Stomach (tissue), 9 donors: ENCODE data around the gene KLF17. TPM values are rescaled to one million over a fixed set of nuclear protein-coding genes. Genes with fewer than 3 reads are reported as not detected.
"Not testable (repeated sequence)": the region's sequence is repeated elsewhere in the genome, so short reads cannot be mapped to it uniquely, and the experiment has no call there.

Experiments
- DNase-seq, 2 donors: peaks; one replicate each; pipeline versions ENCODE4 v3.0.0 to v3.0.0-alpha.2; 2013 to 2019
- H3K27ac ChIP-seq, 5 donors: fragments of 200-600 bp in 4 of 5; sonication (generic) in 4 of 5; one replicate each; pipeline ENCODE4 v1.5.1; 2013 to 2019; ENCODE audit warnings: mild to moderate bottlenecking in 1 of 5, moderate library complexity in 1 of 5
- H3K27me3 ChIP-seq, 3 donors: fragments of 200-600 bp; sonication (generic); one replicate each; pipeline ENCODE4 v1.5.1; 2017 to 2019; ENCODE audit warnings: mixed run types in 1 of 3
- H3K36me3 ChIP-seq, 4 donors: fragments of 200-600 bp; sonication (generic); 1 replicate in 3 of 4; 2 replicates in 1 of 4; pipeline ENCODE4 v1.5.1; 2016 to 2019
- H3K4me1 ChIP-seq, 4 donors: fragments of 200-600 bp; sonication (generic); one replicate each; pipeline ENCODE4 v1.5.1; 2016 to 2019
- H3K4me3 ChIP-seq, 4 donors: fragments of 200-600 bp; sonication (generic) in 3 of 4; one replicate each; pipeline ENCODE4 v1.5.1; 2016 to 2019; ENCODE audit warnings: mild to moderate bottlenecking in 1 of 4
- H3K9me3 ChIP-seq, 4 donors: fragments of 200-600 bp; sonication (generic); one replicate each; pipeline ENCODE4 v1.5.1; 2016 to 2019
- EP300 ChIP-seq: sonication (generic); formaldehyde crosslinking; IDR thresholded peaks from one replicate; pipeline ENCODE4 v1.6.1; 2017; ENCODE audit warnings: antibody characterized with exemption
- POLR2A ChIP-seq, 4 donors: fragments of 450-650 bp; IDR thresholded peaks; one replicate each; pipeline ENCODE4 v1.6.1; 2016; ENCODE audit warnings: antibody characterized with exemption in 4 of 4, control low read depth in 2 of 4, mild to moderate bottlenecking in 1 of 4, moderate library complexity in 1 of 4
- POLR2AphosphoS5 ChIP-seq, 3 donors: sonication (generic); formaldehyde crosslinking; IDR thresholded peaks; one replicate each; pipeline ENCODE4 v1.6.1; 2016; ENCODE audit warnings: antibody characterized with exemption in 3 of 3
- WGBS, 5 donors: extraction: QIAGEN DNeasy Blood & Tissue Kit in 3 of 5; methylation state at CpG; one replicate each; pipeline versions ENCODE4 v1.1.5 to v1.1.7; 2013 to 2018; 5-methylcytosine and 5-hydroxymethylcytosine counted together
- intact Hi-C: fragments of 100-400 bp; cut with DNase I; formaldehyde crosslinking; loops from one replicate; pipeline ENCODE4 v1.15.1; 2023; ENCODE audit warnings: low total_unique reads
- polyA plus RNA-seq, 3 donors: library from polyadenylated mRNA; stranded (reverse); fragments of 200-250 nt; gene quantifications; one replicate each; pipeline ENCODE4 v1.2.3, GENCODE V29; 2013
- total RNA-seq, 5 donors: library from RNA; depleted of rRNA; stranded (reverse); fragments of >200 nt; gene quantifications; one replicate each; pipeline versions ENCODE4 v1.1.0 to v1.2.3, GENCODE V29; 2014 to 2016
- TF ChIP-seq, protein P1 (sequence below), 7 experiments: fragments of 450-650 bp in 4 of 7; fragments of 200-600 bp in 3 of 7; sonication (generic) in 3 of 7; IDR thresholded peaks; one replicate each; pipeline ENCODE4 v1.5.1; 2016 to 2019; ENCODE audit warnings: antibody characterized with exemption in 7 of 7, control low read depth in 2 of 7, mild to moderate bottlenecking in 1 of 7
- donor health status: healthy with polysubstance abuse.
- donor health status: Bipolar disorder and iron deficiency.
- donor health status: healthy.

Gene KLF17
- total and polyA plus RNA-seq, 8 donors = 0.25 TPM; not detected in 7

DNA sequence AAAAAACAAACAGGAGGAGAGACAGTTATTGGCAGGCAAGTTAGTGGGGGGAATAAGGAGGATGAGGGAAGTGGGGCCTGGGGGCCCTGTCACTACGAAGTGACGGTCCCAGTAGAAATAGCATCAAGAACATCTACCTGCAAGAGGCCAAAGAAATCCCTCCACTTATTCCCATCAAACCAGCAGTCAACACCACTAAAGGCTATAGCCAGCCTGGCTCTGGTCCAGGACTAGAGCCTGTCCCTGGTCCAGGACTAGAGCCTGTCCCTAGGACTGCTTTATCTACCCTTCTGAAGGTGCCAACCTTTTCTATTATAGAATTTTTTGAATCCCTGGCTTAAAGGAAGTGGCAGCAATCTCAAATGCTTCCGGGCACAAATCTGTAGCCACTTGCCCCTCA lies 19.6 kb downstream of the KLF17 start:
- Histone ChIP-seq H3K9me3 (peaks cover 0 to under 1% (median 0%) of the 10 kb centered on the region in 4 donors), H3K36me3 (no peaks in the 10 kb centered on the region), H3K4me3 (no peak overlapping the region), H3K4me1 (no peaks in the 10 kb centered on the region), H3K27me3 (peaks cover 0 to 25% (median 0%) of the 10 kb centered on the region in 3 donors), H3K27ac (no peak overlapping the region)
- TF ChIP-seq POLR2AphosphoS5 (IDR thresholded peaks at IDR 0.05) (no peak), POLR2A (IDR thresholded peaks at IDR 0.05) (no peak)
- DNase-seq = no peak
- intact Hi-C loops = no loop called here
- 80 to 96% (median 92%) methylated on average over 3 of the region's 3 CpGs for WGBS, 5 donors

DNA sequence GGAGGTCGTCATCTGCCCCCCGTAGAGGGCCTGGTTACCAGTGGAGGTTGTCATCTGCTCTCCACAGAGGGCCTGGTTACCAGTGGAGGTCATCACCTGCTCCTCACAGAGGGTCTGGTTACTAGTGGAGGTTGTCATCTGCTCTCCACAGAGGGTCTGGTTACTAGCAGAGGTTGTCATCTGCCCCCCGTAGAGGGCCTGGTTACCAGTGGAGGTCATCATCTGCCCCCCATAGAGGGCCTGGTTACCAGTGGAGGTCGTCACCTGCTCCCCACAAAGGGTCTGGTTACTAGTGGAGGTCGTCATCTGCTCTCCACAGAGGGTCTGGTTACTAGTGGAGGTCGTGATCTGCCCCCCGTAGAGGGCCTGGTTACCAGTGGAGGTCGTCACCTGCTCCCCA lies 20.9 kb downstream of the KLF17 start:
- 77 to 91% (median 86%) methylated on average over 3 to 8 of the region's 8 CpGs for WGBS, 5 donors

DNA sequence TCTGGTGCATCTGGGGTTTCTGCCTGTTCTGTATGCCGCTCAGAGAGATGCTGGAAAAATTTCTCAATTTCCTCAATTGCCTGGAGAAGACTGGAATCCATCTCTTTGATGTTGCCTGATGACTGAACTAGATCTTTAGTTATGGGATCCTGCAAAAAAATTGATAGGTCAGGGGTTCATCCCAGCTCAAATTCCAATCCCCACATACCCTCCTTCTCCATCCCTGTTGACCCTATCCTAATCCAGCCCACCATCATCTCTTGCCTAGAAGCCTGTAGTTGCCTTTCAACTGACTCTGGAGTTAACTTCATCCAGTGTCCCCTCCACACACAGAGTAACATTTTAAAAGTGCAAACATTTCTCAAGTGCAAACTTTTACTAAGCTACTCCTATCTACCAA lies 22.9 kb downstream of the KLF17 start, which contains the start of gene KLF18:
Gene KLF18 (minus strand): TSS at position 101 of the 400 bp plus-strand sequence. CDS start 0 bp downstream, at position 101.
- no peaks in the 10 kb centered on the region for H3K4me1 ChIP-seq
- H3K36me3 ChIP-seq = no peaks in the 10 kb centered on the region
- no peak within 1 kb of the TSS for H3K4me3 ChIP-seq
- intact Hi-C loops = no loop called here
- peaks cover 0 to 32% (median 24%) of the 10 kb centered on the region in 4 donors for H3K9me3 ChIP-seq
- no peak within 1 kb of the TSS for H3K27ac ChIP-seq
- WGBS, 5 donors = 76 to 100% (median 93%) methylated on average over 1 of the region's 1 CpG
- DNase-seq = no peak
- TF ChIP-seq POLR2A (IDR thresholded peaks at IDR 0.05) (no peak), POLR2AphosphoS5 (IDR thresholded peaks at IDR 0.05) (no peak), EP300 (no peak)
- TF ChIP-seq, protein P1, sequence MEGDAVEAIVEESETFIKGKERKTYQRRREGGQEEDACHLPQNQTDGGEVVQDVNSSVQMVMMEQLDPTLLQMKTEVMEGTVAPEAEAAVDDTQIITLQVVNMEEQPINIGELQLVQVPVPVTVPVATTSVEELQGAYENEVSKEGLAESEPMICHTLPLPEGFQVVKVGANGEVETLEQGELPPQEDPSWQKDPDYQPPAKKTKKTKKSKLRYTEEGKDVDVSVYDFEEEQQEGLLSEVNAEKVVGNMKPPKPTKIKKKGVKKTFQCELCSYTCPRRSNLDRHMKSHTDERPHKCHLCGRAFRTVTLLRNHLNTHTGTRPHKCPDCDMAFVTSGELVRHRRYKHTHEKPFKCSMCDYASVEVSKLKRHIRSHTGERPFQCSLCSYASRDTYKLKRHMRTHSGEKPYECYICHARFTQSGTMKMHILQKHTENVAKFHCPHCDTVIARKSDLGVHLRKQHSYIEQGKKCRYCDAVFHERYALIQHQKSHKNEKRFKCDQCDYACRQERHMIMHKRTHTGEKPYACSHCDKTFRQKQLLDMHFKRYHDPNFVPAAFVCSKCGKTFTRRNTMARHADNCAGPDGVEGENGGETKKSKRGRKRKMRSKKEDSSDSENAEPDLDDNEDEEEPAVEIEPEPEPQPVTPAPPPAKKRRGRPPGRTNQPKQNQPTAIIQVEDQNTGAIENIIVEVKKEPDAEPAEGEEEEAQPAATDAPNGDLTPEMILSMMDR (IDR thresholded peaks at IDR 0.05) = no peak
- peaks cover 0 to 25% (median 0%) of the 10 kb centered on the region in 3 donors for H3K27me3 ChIP-seq

More for the DNA sequence above, 20.9 kb downstream of the KLF17 start:
- H3K27ac ChIP-seq, H3K4me3 ChIP-seq, H3K36me3 ChIP-seq, DNase-seq, H3K4me1 ChIP-seq, intact Hi-C loops: not testable (repeated sequence)
- H3K27me3 ChIP-seq = peaks cover 0 to 25% (median 0%) of the 10 kb centered on the region in 3 donors
- H3K9me3 ChIP-seq = peaks cover 0 to 12% (median 7%) of the 10 kb centered on the region in 4 donors

DNA sequence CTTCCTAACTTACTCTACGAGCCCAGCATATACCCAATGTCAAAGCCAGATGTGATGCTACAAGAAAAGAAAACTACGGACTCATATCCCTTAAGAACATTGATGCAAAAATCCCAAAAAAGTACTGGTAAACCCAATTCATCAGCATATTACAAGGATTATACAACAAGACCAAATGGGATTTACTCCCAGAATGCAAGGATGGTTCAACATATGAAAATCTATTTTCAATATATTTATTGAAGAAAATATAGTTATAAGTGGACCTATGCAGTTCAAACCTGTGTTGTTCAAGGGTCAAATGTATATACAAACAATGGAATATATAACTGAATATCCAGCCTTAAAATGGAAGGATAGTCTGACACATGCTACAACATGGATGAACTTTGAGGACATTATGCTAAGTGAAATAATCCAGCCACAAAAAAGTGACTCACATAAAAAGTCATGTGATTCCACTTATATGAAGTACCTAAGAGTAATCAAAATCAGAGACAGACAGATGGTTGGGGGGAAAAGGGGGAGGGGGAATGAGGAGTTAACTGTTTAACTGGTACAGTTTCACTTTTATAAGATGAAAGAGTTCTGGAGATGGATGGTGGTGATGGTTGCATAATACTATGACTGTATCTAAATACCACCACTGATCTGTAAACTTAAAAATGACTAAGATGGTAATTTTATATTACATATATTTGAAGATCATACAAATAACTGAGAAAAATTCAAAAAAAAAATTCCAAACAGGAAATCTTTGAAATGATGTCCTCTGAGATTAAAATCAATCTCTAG lies 26.5 kb downstream of the KLF17 start:
- intact Hi-C loops = no loop called here
- DNase-seq = no peak
- no peaks in the 10 kb centered on the region for H3K36me3 ChIP-seq
- no peak overlapping the region for H3K27ac ChIP-seq
- peaks cover 0 to 36% (median 28%) of the 10 kb centered on the region in 4 donors for H3K9me3 ChIP-seq
- TF ChIP-seq POLR2AphosphoS5 (IDR thresholded peaks at IDR 0.05) = no peak
- no peak for TF ChIP-seq POLR2A (IDR thresholded peaks at IDR 0.05)
- WGBS, 5 donors = 94 to 97% (median 96%) methylated on average over 2 of the region's 2 CpGs
- no peak overlapping the region for H3K4me3 ChIP-seq
- peaks cover 0 to 8% (median 0%) of the 10 kb centered on the region in 3 donors for H3K27me3 ChIP-seq
- H3K4me1 ChIP-seq = no peaks in the 10 kb centered on the region

DNA sequence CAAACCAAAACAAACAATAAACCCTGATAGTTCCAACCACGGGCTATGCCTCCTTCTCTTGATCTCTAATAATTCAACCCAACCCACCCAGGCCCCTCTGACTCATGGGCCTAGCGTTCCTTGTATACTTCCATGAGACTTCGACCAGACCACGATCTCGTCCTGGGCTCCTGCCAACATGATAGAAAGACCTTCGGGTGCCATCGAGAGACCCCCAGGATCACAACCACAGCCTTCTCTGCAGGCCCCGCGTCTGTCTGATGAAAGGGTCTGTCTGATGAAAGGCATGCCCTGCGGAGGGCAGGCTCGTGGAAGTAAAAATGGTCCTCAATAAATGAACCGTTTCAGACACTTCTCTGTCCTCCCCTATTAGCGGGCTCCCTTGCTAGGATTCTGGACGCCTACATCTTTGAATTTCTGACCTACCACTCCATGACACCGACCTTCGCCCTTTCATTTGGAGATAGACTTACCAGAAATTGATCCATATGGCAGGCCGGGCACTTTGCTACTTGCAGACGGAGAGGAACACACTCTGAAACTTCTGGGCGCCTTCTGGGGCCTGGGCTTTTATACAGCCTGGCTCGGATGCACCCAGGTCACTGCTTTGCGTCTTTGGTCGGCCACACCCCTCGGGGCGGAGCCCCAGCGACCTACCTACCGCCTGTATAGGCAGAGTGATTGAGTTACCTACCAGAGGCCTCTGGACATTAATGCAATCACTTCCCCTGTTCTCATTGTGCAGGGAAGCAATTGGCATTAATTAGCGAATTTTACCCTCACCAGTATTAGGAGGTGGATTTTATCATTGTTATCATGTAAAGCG lies 28.1 kb downstream of the KLF17 start:
- H3K4me1 ChIP-seq = no peaks in the 10 kb centered on the region
- no peaks in the 10 kb centered on the region for H3K36me3 ChIP-seq
- TF ChIP-seq, protein P1 (IDR thresholded peaks at IDR 0.05) = no peak
- TF ChIP-seq POLR2AphosphoS5 (IDR thresholded peaks at IDR 0.05) (no peak), EP300 (no peak), POLR2A (IDR thresholded peaks at IDR 0.05) (no peak)
- DNase-seq = no peak
- intact Hi-C loops = no loop called here
- WGBS, 5 donors = 86 to 91% (median 87%) methylated on average over 28 of the region's 28 CpGs
- peaks cover 0 to 10% (median 0%) of the 10 kb centered on the region in 3 donors for H3K27me3 ChIP-seq
- H3K9me3 ChIP-seq = peaks cover 0 to 36% (median 28%) of the 10 kb centered on the region in 4 donors
- H3K27ac ChIP-seq = no peak overlapping the region
- no peak overlapping the region for H3K4me3 ChIP-seq
